Esophagus squamous epithelium (tissue), 4 donors: Measurements from ENCODE around the gene TRAF3IP1.

Source experiments
- CTCF ChIP-seq, 6 experiments: fragments of 450-650 bp in 4 of 6; fragments of 200-600 bp in 2 of 6; sonication (generic) in 2 of 6; IDR thresholded peaks; one replicate each; pipeline ENCODE4 v1.5.1; 2016 to 2019; ENCODE audit warnings: antibody characterized with exemption in 6 of 6, mild to moderate bottlenecking in 4 of 6, moderate library complexity in 4 of 6
- POLR2A ChIP-seq, 4 donors: fragments of 450-650 bp; IDR thresholded peaks; one replicate each; pipeline ENCODE4 v1.6.1; 2017; ENCODE audit warnings: antibody characterized with exemption in 4 of 4, mild to moderate bottlenecking in 4 of 4, moderate library complexity in 3 of 4

- TF ChIP-seq CTCF (IDR thresholded peaks at IDR 0.05), result no peak
- no peak for TF ChIP-seq POLR2A (IDR thresholded peaks at IDR 0.05)
Observed at GRCh38 chr2:238313289-238313990, 6.9 kb upstream of the TRAF3IP1 start.
